HFFc6 (cell line): ENCODE results near the gene SBK3. TPM values are rescaled to one million over a fixed set of nuclear protein-coding genes. Genes with fewer than 3 reads are reported as not detected.
A peak's percentile ranks its signal among the peaks of the same experiment; 100 is the strongest.

Source experiments
- DNase-seq: peaks from one replicate; pipeline ENCODE4 v3.0.0-alpha.2; 2018
- H3K27ac Mint-ChIP-seq: 2 replicates; pipeline ENCODE4 v1.8.0; 2020; ENCODE audit warnings: mild to moderate bottlenecking, mixed read lengths
- H3K27me3 Mint-ChIP-seq: 2 replicates; pipeline ENCODE4 v1.8.0; 2021; ENCODE audit warnings: mild to moderate bottlenecking, moderate library complexity, mixed read lengths; ENCODE audit not compliant: insufficient read depth
- H3K36me3 Mint-ChIP-seq: 2 replicates; pipeline ENCODE4 v1.8.0; 2021; ENCODE audit warnings: low read depth, mixed read lengths
- H3K4me1 Mint-ChIP-seq: 2 replicates; pipeline ENCODE4 v1.8.0; 2020; ENCODE audit warnings: low read depth, mixed read lengths
- H3K4me3 Mint-ChIP-seq: 2 replicates; pipeline ENCODE4 v1.8.0; 2020; ENCODE audit warnings: mild to moderate bottlenecking, moderate library complexity, mixed read lengths
- H3K9me3 Mint-ChIP-seq: 2 replicates; pipeline ENCODE4 v1.8.0; 2020; ENCODE audit warnings: mild to moderate bottlenecking, mixed read lengths
- total RNA-seq, 6 experiments: library from RNA; stranded (reverse); fragmentation: NEBNext Ultra II Directional; extraction: Animal tissue kit (Norgen Biotek cat#: 25700); gene quantifications; 2 replicates in 1 of 6; 3 replicates in 5 of 6; pipeline ENCODE4 v1.2.3, GENCODE V29; 2021
- TF ChIP-seq, protein P1 (sequence below): fragments of 200-600 bp; sonication (generic); IDR thresholded peaks from 2 replicates; pipeline ENCODE4 v1.5.0; 2021; ENCODE audit warnings: antibody characterized with exemption, mild to moderate bottlenecking

SBK3 gene
- total RNA-seq, 6 experiments from 2014 or later = not detected

DNA sequence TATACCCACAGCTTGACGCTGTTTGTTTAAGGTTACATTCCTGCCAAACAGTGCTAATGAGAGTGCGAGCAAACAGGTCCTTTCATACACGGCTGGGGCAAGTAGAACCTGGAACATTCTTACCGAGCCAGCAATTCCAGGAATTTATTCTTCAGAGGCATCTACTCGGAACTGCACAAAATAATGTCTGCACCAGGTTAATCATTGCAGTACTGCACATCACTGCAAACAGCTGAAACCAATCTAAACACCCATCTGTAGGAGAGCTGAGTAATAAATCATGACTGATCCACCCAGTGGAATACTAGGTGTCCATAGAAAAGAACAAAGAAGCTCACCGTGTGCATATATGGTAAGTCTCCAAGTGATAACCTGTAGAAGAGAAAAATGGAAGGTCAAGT, 36.5 kb upstream of the SBK3 start:
- H3K27ac Mint-ChIP-seq = no peak overlapping the region
- H3K27me3 Mint-ChIP-seq = peaks cover 4% of the 10 kb centered on the region
- TF ChIP-seq, protein P1, sequence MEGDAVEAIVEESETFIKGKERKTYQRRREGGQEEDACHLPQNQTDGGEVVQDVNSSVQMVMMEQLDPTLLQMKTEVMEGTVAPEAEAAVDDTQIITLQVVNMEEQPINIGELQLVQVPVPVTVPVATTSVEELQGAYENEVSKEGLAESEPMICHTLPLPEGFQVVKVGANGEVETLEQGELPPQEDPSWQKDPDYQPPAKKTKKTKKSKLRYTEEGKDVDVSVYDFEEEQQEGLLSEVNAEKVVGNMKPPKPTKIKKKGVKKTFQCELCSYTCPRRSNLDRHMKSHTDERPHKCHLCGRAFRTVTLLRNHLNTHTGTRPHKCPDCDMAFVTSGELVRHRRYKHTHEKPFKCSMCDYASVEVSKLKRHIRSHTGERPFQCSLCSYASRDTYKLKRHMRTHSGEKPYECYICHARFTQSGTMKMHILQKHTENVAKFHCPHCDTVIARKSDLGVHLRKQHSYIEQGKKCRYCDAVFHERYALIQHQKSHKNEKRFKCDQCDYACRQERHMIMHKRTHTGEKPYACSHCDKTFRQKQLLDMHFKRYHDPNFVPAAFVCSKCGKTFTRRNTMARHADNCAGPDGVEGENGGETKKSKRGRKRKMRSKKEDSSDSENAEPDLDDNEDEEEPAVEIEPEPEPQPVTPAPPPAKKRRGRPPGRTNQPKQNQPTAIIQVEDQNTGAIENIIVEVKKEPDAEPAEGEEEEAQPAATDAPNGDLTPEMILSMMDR = no peak
- no peak for DNase-seq
- peaks cover 15% of the 10 kb centered on the region for H3K36me3 Mint-ChIP-seq
- H3K9me3 Mint-ChIP-seq = no peaks in the 10 kb centered on the region
- peaks cover 27% of the 10 kb centered on the region for H3K4me1 Mint-ChIP-seq
- H3K4me3 Mint-ChIP-seq = peak overlapping the region; percentile 95

DNA sequence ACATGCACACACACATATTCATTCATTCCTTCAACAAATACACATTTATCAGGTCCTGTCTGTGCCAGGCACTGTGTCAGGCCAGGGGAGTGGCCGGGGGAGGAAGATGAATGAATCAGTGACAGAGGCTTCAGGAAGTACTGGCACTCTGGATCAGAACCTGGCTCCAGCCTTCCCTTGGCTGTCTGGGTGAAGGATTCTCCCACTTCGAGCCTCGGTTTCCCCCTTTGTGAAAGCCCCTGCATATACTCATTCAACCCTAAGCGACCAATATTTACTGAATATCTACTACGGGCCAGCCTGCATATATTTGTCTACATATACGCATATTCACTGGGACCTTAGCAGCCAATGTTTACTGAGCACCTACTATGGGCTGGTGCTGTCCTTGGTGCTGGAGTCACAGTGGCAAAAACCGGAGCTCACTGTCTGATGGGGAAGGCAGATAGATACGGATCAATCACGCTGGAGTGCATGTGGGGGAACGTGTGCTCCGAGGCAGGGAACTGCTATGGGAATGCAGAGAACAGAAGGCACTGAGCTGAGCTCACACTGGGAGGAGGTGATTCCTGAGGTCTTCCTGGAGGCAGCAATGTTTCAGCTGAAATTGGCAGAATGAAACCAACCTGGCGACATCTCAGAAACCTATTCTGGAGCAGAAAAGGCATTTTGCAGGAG, 35.9 kb upstream of the SBK3 start:
- H3K36me3 Mint-ChIP-seq = peaks cover 18% of the 10 kb centered on the region
- H3K27me3 Mint-ChIP-seq = peaks cover 4% of the 10 kb centered on the region
- peak overlapping the region; percentile 95 for H3K4me3 Mint-ChIP-seq
- TF ChIP-seq, protein P1 = no peak
- no peak overlapping the region for H3K27ac Mint-ChIP-seq
- DNase-seq = no peak
- H3K9me3 Mint-ChIP-seq = no peaks in the 10 kb centered on the region
- H3K4me1 Mint-ChIP-seq = peaks cover 27% of the 10 kb centered on the region

- TF ChIP-seq, protein P1 = no peak
- DNase-seq = peak; percentile 77
- no peaks in the 10 kb centered on the region for H3K9me3 Mint-ChIP-seq
- peaks cover 22% of the 10 kb centered on the region for H3K36me3 Mint-ChIP-seq
- peaks cover 4% of the 10 kb centered on the region for H3K27me3 Mint-ChIP-seq
- peak within 1 kb of the TSS; percentile 85 for H3K27ac Mint-ChIP-seq
- H3K4me3 Mint-ChIP-seq = peak within 1 kb of the TSS; percentile 95
- peaks cover 21% of the 10 kb centered on the region for H3K4me1 Mint-ChIP-seq
Measured at GRCh38 chr19:55580628-55581144, 35.3 kb upstream of the SBK3 start, which contains the start of gene ZNF579. ZNF579 (minus strand) TSS chr19:55580848; CDS start chr19:55579639, 1,209 bp downstream.

- H3K27me3 Mint-ChIP-seq = peaks cover 6% of the 10 kb centered on the region
- H3K4me1 Mint-ChIP-seq = peaks cover 14% of the 10 kb centered on the region
- DNase-seq = no peak
- H3K9me3 Mint-ChIP-seq = no peaks in the 10 kb centered on the region
- TF ChIP-seq, protein P1 = no peak
- peaks cover 22% of the 10 kb centered on the region for H3K36me3 Mint-ChIP-seq
- H3K4me3 Mint-ChIP-seq = peak overlapping the region; percentile 95
- peak overlapping the region; percentile 85 for H3K27ac Mint-ChIP-seq
Measured at GRCh38 chr19:55579766-55580621, 34.7 kb upstream of the SBK3 start.

DNA sequence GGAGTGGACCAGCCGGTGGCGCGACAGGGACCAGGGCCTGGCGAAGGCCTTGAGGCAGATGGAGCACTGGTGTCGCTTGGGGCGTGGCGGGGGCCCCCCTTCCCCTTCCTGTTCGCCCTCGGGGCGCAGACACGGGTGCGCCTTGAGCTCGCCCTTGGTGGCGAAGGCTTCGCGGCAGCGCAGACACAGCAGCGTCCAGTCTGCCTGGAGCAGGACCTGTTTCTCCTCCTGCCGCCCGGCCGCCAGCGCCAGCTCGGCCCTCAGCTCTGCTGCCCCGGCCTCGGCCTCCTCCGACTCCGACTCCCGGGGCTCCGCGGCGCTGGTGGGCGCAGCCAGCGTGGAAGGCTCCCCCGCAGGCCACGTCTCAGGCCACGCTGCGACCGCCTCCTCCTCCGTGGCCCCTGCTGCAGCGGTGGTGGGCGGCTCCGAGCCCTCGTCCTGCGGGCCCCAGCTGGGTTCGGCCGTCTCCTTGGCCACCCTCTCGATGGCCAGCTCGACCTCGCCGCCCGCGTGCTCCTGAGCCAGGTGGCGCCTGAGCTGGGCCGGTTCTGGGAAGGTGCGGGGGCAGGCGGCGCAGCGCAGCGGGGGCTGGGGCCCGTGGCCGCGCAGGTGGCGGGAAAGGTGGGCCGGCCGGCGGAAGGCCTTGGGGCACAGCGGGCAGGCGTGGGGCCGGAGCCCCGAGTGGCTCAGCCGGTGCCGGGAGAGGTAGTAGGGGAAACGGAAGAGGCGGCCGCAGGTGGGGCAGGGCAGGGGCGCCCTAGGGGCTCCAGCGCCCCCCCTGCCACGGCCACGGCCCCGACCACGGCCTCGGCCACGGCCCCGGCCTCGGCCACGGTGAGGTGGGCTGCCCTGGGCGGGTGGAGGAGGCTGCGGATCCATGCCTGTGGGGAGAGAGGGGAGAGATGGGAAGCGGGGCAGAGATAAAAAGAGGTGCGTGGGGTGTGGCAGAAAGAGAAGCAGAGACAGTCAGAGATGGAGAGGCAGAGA, 33.7 kb upstream of the SBK3 start:
- H3K4me1 Mint-ChIP-seq = peaks cover 14% of the 10 kb centered on the region
- H3K27me3 Mint-ChIP-seq = peaks cover 4% of the 10 kb centered on the region
- H3K27ac Mint-ChIP-seq = peak overlapping the region; percentile 85
- TF ChIP-seq, protein P1 = no peak
- no peak for DNase-seq
- peaks cover 22% of the 10 kb centered on the region for H3K36me3 Mint-ChIP-seq
- peak overlapping the region; percentile 95 for H3K4me3 Mint-ChIP-seq
- H3K9me3 Mint-ChIP-seq = no peaks in the 10 kb centered on the region
